DOHH2 (cell line): ENCODE data around the gene HLX.

Experiments used
- EZH2phosphoT487 ChIP-seq: fragments of 200-600 bp; sonication (generic); IDR thresholded peaks from 2 replicates; pipeline ENCODE4 v1.6.1; 2017; ENCODE audit warnings: borderline replicate concordance, mild to moderate bottlenecking, antibody characterized with exemption, low read length, moderate library complexity, mixed read lengths
- TF ChIP-seq, protein P1 (sequence below): fragments of 200-600 bp; sonication (generic); IDR thresholded peaks from one replicate; pipeline ENCODE4 v1.5.1; 2014; ENCODE audit warnings: antibody characterized with exemption, mild to moderate bottlenecking, low read depth, low read length; ENCODE audit not compliant: poor library complexity, severe bottlenecking

DNA sequence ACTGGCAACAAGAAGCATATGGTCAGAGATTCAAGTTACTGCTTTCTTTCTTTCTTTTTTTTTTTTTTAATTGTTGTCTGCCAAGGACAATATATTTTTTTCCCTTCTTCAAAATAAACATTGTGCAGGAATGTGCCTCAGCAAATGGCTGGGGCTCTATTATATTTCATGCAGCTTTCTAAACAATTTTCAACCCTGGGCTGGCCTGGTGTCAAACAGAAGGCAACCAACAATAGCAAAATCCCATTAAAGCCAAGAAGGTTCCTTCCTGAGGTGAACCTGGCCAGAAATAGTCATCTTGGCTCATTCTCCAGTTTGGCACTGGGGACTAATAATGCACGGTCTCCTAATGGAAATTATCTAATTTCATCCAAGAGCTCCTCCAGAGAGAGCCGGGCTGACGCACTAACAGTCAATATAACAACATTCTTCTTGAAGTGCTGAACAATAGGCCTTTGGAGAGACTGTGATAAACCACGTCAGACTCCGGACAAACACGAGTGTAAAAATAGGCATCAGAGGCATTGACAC lies 35.7 kb upstream of the HLX start:
- TF ChIP-seq, protein P1, sequence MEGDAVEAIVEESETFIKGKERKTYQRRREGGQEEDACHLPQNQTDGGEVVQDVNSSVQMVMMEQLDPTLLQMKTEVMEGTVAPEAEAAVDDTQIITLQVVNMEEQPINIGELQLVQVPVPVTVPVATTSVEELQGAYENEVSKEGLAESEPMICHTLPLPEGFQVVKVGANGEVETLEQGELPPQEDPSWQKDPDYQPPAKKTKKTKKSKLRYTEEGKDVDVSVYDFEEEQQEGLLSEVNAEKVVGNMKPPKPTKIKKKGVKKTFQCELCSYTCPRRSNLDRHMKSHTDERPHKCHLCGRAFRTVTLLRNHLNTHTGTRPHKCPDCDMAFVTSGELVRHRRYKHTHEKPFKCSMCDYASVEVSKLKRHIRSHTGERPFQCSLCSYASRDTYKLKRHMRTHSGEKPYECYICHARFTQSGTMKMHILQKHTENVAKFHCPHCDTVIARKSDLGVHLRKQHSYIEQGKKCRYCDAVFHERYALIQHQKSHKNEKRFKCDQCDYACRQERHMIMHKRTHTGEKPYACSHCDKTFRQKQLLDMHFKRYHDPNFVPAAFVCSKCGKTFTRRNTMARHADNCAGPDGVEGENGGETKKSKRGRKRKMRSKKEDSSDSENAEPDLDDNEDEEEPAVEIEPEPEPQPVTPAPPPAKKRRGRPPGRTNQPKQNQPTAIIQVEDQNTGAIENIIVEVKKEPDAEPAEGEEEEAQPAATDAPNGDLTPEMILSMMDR, result no peak
- TF ChIP-seq EZH2phosphoT487, result no peak
